Measurements from ENCODE around the gene CELF5. TPM values are rescaled to one million over a fixed set of nuclear protein-coding genes. Genes with fewer than 3 reads are reported as not detected.
A peak's percentile ranks its signal among the peaks of the same experiment; 100 is the strongest.

CELF5 gene
- total and polyA plus RNA-seq, 9 of the 15 experiments (the other 6 are each of a cell fraction or from before 2014, with no cell fraction given): 0.01 to 0.56 (median 0.22) TPM

DNA sequence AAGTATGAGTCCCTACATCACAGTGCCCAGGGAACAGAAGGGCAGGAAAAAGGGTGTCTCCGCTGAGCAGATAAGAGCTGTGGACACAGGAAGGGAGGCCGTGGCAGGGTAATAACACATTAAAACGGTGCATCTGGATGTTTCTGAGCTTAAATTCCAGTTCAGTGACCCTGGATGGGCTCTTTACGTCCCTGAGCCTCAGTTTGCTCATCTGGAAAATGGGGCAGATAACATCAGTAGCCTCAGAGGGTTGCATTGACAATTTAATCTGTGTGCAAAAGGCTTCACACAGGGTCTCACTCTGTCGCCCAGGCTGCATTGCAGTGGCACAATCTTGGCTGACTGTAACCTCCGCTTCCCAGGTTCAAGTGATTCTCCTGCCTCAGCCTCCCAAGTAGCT, 58.1 kb downstream of the CELF5 start:
- H3K9me1 ChIP-seq (ENCODE audit: control insufficient read depth, insufficient read depth, low read length): no peaks in the 10 kb centered on the region
- intact Hi-C loops (cut with micrococcal nuclease) (no loop called here), in situ Hi-C loops (cut with MboI) (no loop called here)
- H4K20me1 ChIP-seq (replicated peaks; ENCODE audit: control insufficient read depth, insufficient read depth, low read length): no peaks in the 10 kb centered on the region; the same call in 1 of the 2 replicates
- no peak overlapping the region for H3K4me2 ChIP-seq (ENCODE audit: insufficient read depth, low read length)
- CTCF ChIA-PET (ENCODE audit: low intra/inter-chr PET ratio): no interaction called here
- H3K4me3 ChIP-seq: no peak overlapping the region
- no peaks in the 10 kb centered on the region for H3K79me2 ChIP-seq (ENCODE audit: control insufficient read depth, insufficient read depth, low read length)
- no TSS peak for BruUV-seq (replicated peaks)
- H3K9ac ChIP-seq (ENCODE audit: insufficient read depth in 1 of 2, low read depth in 2 of 2, low read length in 2 of 2): no peak overlapping the region
- TF ChIP-seq FOS (IDR thresholded peaks at IDR 0.05; ENCODE audit: extremely low read depth, insufficient read length): no peak
- TF ChIP-seq PML (IDR thresholded peaks at IDR 0.05; ENCODE audit: low read length): no peak
- TF ChIP-seq PTBP1 (IDR thresholded peaks at IDR 0.05; ENCODE audit: low read depth, low read length): 0 out of 2 replicates have a peak, but pooled peaks have one; percentile 35
- TF ChIP-seq HDAC2 (IDR thresholded peaks at IDR 0.05): peak; percentile 50; the same call in 1 of the 2 replicates
- TF ChIP-seq THRAP3 (IDR thresholded peaks at IDR 0.05; ENCODE audit: borderline replicate concordance): no peak
- peak in 1 of 2 experiments; percentile 72; a peak in 1 of 4 replicates for TF ChIP-seq RCOR1 (IDR thresholded peaks at IDR 0.05; ENCODE audit: borderline replicate concordance in 1 of 2, low read depth in 2 of 2, low read length in 2 of 2)
- peak; percentile 94 for TF ChIP-seq RBM25 (IDR thresholded peaks at IDR 0.05; ENCODE audit: low read depth, low read length, severe bottlenecking)
- peak; percentile 41; the same call in 1 of the 2 replicates for TF ChIP-seq CBX1 (IDR thresholded peaks at IDR 0.05; ENCODE audit: low read depth)
- TF ChIP-seq CBX2 (IDR thresholded peaks at IDR 0.05; ENCODE audit: insufficient read depth, low read length, poor library complexity, severe bottlenecking): no peak
- no peak for TF ChIP-seq ZBTB33 (CRISPR knock-in tag; IDR thresholded peaks at IDR 0.05)
- TF ChIP-seq KDM1A (IDR thresholded peaks at IDR 0.05): peak; percentile 67 to 73; a peak in 3 of 4 replicates
- peak; percentile 26 for TF ChIP-seq CHD4 (IDR thresholded peaks at IDR 0.05; ENCODE audit: insufficient read depth, insufficient replicate concordance, low read depth, low read length, poor library complexity, severe bottlenecking)
- TF ChIP-seq NFIC (IDR thresholded peaks at IDR 0.05): no peak
- 0 out of 2 replicates have a peak, but pooled peaks have one; percentile 26 for TF ChIP-seq SMARCA5 (IDR thresholded peaks at IDR 0.05)
- no peak for TF ChIP-seq NFATC3 (IDR thresholded peaks at IDR 0.05)
- peak; percentile 93 for TF ChIP-seq BCOR (IDR thresholded peaks at IDR 0.05)
- no peak for ATAC-seq
- 35% methylated on average over 6 of the region's 6 CpGs for WGBS (ENCODE audit: insufficient coverage, low coverage, missing lambda C conversion rate)
- no peaks in the 10 kb centered on the region for H3K9me3 ChIP-seq (replicated peaks; ENCODE audit: control insufficient read depth, insufficient read depth, low read depth, low read length)
- peaks cover 12 to 36% of the 10 kb centered on the region in 2 experiments; a peak in 3 of 5 replicates for H3K27me3 ChIP-seq (ENCODE audit: control insufficient read depth in 2 of 2, insufficient read depth in 2 of 2, low read length in 2 of 2)
- no peak overlapping the region for H3K27ac ChIP-seq (ENCODE audit: extremely low read depth, low read depth, low read length)
- no peaks in the 10 kb centered on the region for H3K36me3 ChIP-seq (ENCODE audit: control insufficient read depth, insufficient read depth, low read length)
- no peak for DNase-seq (ENCODE audit: extremely low read depth in 1 of 4, low spot score in 3 of 4)
- H3K4me1 ChIP-seq (replicated peaks in 1 of 2; ENCODE audit: control insufficient read depth in 2 of 2, insufficient read depth in 2 of 2, low read length in 2 of 2): peaks cover 10 to 33% of the 10 kb centered on the region in 2 experiments; a peak in 4 of 5 replicates
- POLR2A ChIA-PET: no interaction called here
- H2AFZ ChIP-seq (ENCODE audit: low read depth, low read length): no peak overlapping the region
- FAIRE-seq: no peak

Measured in K562 (cell line).